HepG2 (cell line): ENCODE measurements around the gene ANKS1B. TPM values are rescaled to one million over a fixed set of nuclear protein-coding genes. Genes with fewer than 3 reads are reported as not detected.

Experiments used
- ATAC-seq: fragments of 200-7000 bp; cut with Tn5 transposase; 3 replicates; pipeline ENCODE4 v1.9.1; 2020; ENCODE audit warnings: mild to moderate bottlenecking, moderate library complexity
- BruUV-seq: library from RNA; stranded (reverse); fragments of 400-500 nt; replicated peaks from 2 replicates; lab custom pipeline; 2021; lab: Mats Ljungman, UMichigan
- CTCF ChIA-PET: fragments of 300-600 bp; formaldehyde crosslinking; extraction: SDS; loops from one replicate; lab custom pipeline; 2021; ENCODE audit warnings: low total read pairs, inconsistent platforms, low intra/inter-chr PET ratio; lab: Yijun Ruan, JAX
- POLR2A ChIA-PET: fragments of 350-600 bp; sonication (Branson Sonifier 250); formaldehyde crosslinking; loops from one replicate; lab custom pipeline; 2020; ENCODE audit warnings: antibody characterized with exemption, inconsistent platforms; lab: Yijun Ruan, JAX
- DNase-seq: peaks from one replicate; pipeline ENCODE4 v3.0.0-alpha.2; 2015; ENCODE audit warnings: low spot score
- FAIRE-seq: peaks from 3 replicates; lab custom pipeline; 2011; peaks lifted over from hg19 to GRCh38; lab: Jason Lieb, UNC
- H2AFZ ChIP-seq: one replicate; pipeline ENCODE4 v1.6.1; 2011; ENCODE audit warnings: low read length, inconsistent platforms
- H3K27ac ChIP-seq: fragments of 300-600 bp; 3 replicates; pipeline ENCODE4 v1.8.0; 2011; ENCODE audit warnings: mixed run types, mild to moderate bottlenecking, mixed read lengths, low read length, inconsistent platforms; ENCODE audit not compliant: insufficient read depth; ENCODE audit errors: extremely low read length
- H3K27me3 ChIP-seq, 2 experiments: fragments of 200-600 bp in 1 of 2; 2 replicates in 1 of 2; 3 replicates in 1 of 2; pipeline versions ENCODE4 v1.6.0 to v1.8.0; 2011; ENCODE audit warnings: low read length in 2 of 2, mild to moderate bottlenecking in 2 of 2, moderate library complexity in 2 of 2, inconsistent platforms in 1 of 2; ENCODE audit not compliant: insufficient read depth in 2 of 2, control insufficient read depth in 1 of 2
- H3K36me3 ChIP-seq, 2 experiments: fragments of 200-600 bp in 1 of 2; replicated peaks in 1 of 2; 2 replicates in 1 of 2; 3 replicates in 1 of 2; pipeline versions ENCODE4 v1.5.1 to v1.8.0; 2011; ENCODE audit warnings: low read length in 2 of 2, inconsistent platforms in 1 of 2; ENCODE audit not compliant: insufficient read depth in 2 of 2, control insufficient read depth in 1 of 2
- H3K4me1 ChIP-seq: 2 replicates; pipeline ENCODE4 v1.5.1; 2012; ENCODE audit warnings: low read length, inconsistent platforms; ENCODE audit not compliant: insufficient read depth
- H3K4me2 ChIP-seq: 2 replicates; pipeline ENCODE4 v1.6.0; 2011; ENCODE audit warnings: low read depth, low read length, inconsistent platforms
- H3K4me3 ChIP-seq, 3 experiments: fragments of 200-600 bp in 1 of 3; sonication (generic), shearing (Covaris generic) in 1 of 3; replicated peaks in 1 of 3; 2 replicates each; pipeline ENCODE4 v1.5.1; 2011 to 2016; ENCODE audit warnings: low read length in 3 of 3, inconsistent platforms in 2 of 3, low read depth in 2 of 3, mild to moderate bottlenecking in 2 of 3, control low read depth in 1 of 3, mixed read lengths in 1 of 3; ENCODE audit not compliant: insufficient read depth in 1 of 3
- H3K79me2 ChIP-seq: one replicate; pipeline ENCODE4 v1.6.1; 2011; ENCODE audit warnings: low read length, inconsistent platforms; ENCODE audit not compliant: insufficient read depth
- H3K9ac ChIP-seq: 2 replicates; pipeline ENCODE4 v1.6.0; 2011; ENCODE audit warnings: mild to moderate bottlenecking, low read depth, low read length, inconsistent platforms; ENCODE audit not compliant: insufficient read depth
- H3K9me3 ChIP-seq: 2 replicates; pipeline ENCODE4 v1.5.1; 2012; ENCODE audit warnings: mild to moderate bottlenecking, low read length
- H4K20me1 ChIP-seq: 2 replicates; pipeline ENCODE4 v1.6.0; 2011; ENCODE audit warnings: inconsistent platforms, mild to moderate bottlenecking, low read length, moderate library complexity; ENCODE audit not compliant: insufficient read depth
- ATF2 ChIP-seq: sonication (generic); formaldehyde crosslinking; IDR thresholded peaks from 2 replicates; pipeline ENCODE4 v1.4.0; 2020; ENCODE audit warnings: missing genetic modification reagents
- CEBPB ChIP-seq: IDR thresholded peaks from 2 replicates; pipeline ENCODE4 v1.6.1; 2011; ENCODE audit warnings: low read depth, low read length, improper control_type of control experiment, borderline replicate concordance
- EED ChIP-seq: sonication (generic); formaldehyde crosslinking; IDR thresholded peaks from 2 replicates; pipeline ENCODE4 v1.5.0; 2020; ENCODE audit warnings: mild to moderate bottlenecking, missing genetic modification reagents
- ELF3 ChIP-seq: IDR thresholded peaks from 2 replicates; pipeline ENCODE4 v1.6.1; 2016; ENCODE audit warnings: missing genetic modification reagents, missing compliant biosample characterization
- FOXK1 ChIP-seq: sonication (generic); formaldehyde crosslinking; IDR thresholded peaks from 2 replicates; pipeline ENCODE4 v1.4.0; 2020; ENCODE audit warnings: low read depth, missing genetic modification reagents, borderline replicate concordance
- GABPA ChIP-seq, 2 experiments: IDR thresholded peaks; 2 replicates each; pipeline ENCODE4 v1.6.1; 2011 to 2016; ENCODE audit warnings: low read depth in 2 of 2, low read length in 1 of 2, missing biosample characterization in 1 of 2, missing genetic modification characterization in 1 of 2
- KLF9 ChIP-seq: IDR thresholded peaks from 2 replicates; pipeline ENCODE4 v1.6.1; 2016; ENCODE audit warnings: low read depth
- SKIL ChIP-seq: sonication (generic); formaldehyde crosslinking; IDR thresholded peaks from 2 replicates; pipeline ENCODE4 v1.8.0; 2022; ENCODE audit warnings: missing genetic modification reagents, mild to moderate bottlenecking, moderate library complexity, borderline replicate concordance
- TGIF2 ChIP-seq: IDR thresholded peaks from 2 replicates; pipeline ENCODE4 v1.6.1; 2016; ENCODE audit warnings: control low read depth, missing compliant biosample characterization
- ZBTB43 ChIP-seq: sonication (generic); formaldehyde crosslinking; conservative IDR thresholded peaks from 2 replicates; pipeline ENCODE4 v1.4.0; 2020; ENCODE audit warnings: missing genetic modification reagents
- ZFP1 ChIP-seq: IDR thresholded peaks from 2 replicates; pipeline ENCODE4 v1.6.1; 2016
- ZNF337 ChIP-seq: sonication (generic); formaldehyde crosslinking; IDR thresholded peaks from 2 replicates; pipeline ENCODE4 v1.5.1; 2020; ENCODE audit warnings: missing genetic modification reagents, low read depth, mild to moderate bottlenecking, borderline replicate concordance
- ZNF530 ChIP-seq: sonication (generic); formaldehyde crosslinking; IDR thresholded peaks from 2 replicates; pipeline ENCODE4 v1.5.0; 2020; ENCODE audit warnings: low read depth, mild to moderate bottlenecking, missing genetic modification reagents
- ZNF816 ChIP-seq: sonication (generic); formaldehyde crosslinking; IDR thresholded peaks from 2 replicates; pipeline ENCODE4 v1.8.0; 2022; ENCODE audit warnings: missing genetic modification reagents, mild to moderate bottlenecking, borderline replicate concordance
- WGBS: methylation state at CpG from one replicate; pipeline ENCODE4 v1.1.6; 2017; ENCODE audit warnings: low lambda C conversion rate; 5-methylcytosine and 5-hydroxymethylcytosine counted together
- in situ Hi-C: cut with HindIII; loops from 2 replicates; pipeline ENCODE4 v1.10.0; 2017; ENCODE audit warnings: low pct_unique_long_range_greater_than_20kb; ENCODE audit not compliant: extremely low pct_ligation_motif_present
- intact Hi-C: fragments of 100-400 bp; cut with micrococcal nuclease; formaldehyde crosslinking; loops from one replicate; pipeline ENCODE4 v1.10.0; 2022; ENCODE audit not compliant: unreplicated experiment
- polyA plus RNA-seq, 8 experiments: library from polyadenylated mRNA; depleted of rRNA in 3 of 8; stranded (reverse) in 7 of 8; unstranded in 1 of 8; fragments of >200 nt; fragmentation: Illumina TruSeq in 4 of 8; extraction: Trizol in 4 of 8; gene quantifications; 2 replicates each; pipeline versions ENCODE4 v1.2.1 to v1.2.3, GENCODE V29; 2011 to 2016; ENCODE audit warnings: low read depth in 4 of 8, missing spikeins in 1 of 8, mixed read lengths in 1 of 8; ENCODE audit not compliant: insufficient read depth in 1 of 8
- total RNA-seq, 5 experiments: library from RNA; depleted of rRNA; stranded (reverse); fragments of >200 nt; fragmentation: Illumina TruSeq; extraction: Trizol; gene quantifications; 2 replicates each; pipeline ENCODE4 v1.2.3, GENCODE V29; 2016; ENCODE audit warnings: low read depth in 1 of 5

ANKS1B gene
- total and polyA plus RNA-seq, 2 of the 13 experiments (the other 11 are each of a cell fraction or from before 2014, with no cell fraction given): 0.15 TPM; not detected in 1

- ChIA-PET POLR2A (no interaction called here), CTCF (no interaction called here)
- no peak overlapping the region for H3K27ac ChIP-seq
- no peaks in the 10 kb centered on the region for H3K9me3 ChIP-seq
- TF ChIP-seq ZFP1: no peak
- no peak for TF ChIP-seq ZNF337 (CRISPR knock-in tag)
- TF ChIP-seq ZNF816: no peak
- no peak for TF ChIP-seq CEBPB
- no peaks in the 10 kb centered on the region for H3K4me1 ChIP-seq
- no peak overlapping the region for H2AFZ ChIP-seq
- FAIRE-seq (no peak), DNase-seq (no peak), ATAC-seq (no peak)
- no peak overlapping the region for H3K4me3 ChIP-seq
- no peaks in the 10 kb centered on the region for H3K27me3 ChIP-seq
- WGBS: under 1% methylated on average over 4 of the region's 4 CpGs
- no peak overlapping the region for H3K4me2 ChIP-seq
- intact Hi-C loops: no loop called here
- H4K20me1 ChIP-seq: no peaks in the 10 kb centered on the region
- H3K79me2 ChIP-seq: no peaks in the 10 kb centered on the region
- in situ Hi-C loops: loop anchor here (25.0 kb wide), 1 partner anchor 736 kb away; no protein-coding TSS in a partner anchor
- H3K9ac ChIP-seq: no peak overlapping the region
- no TSS peak for BruUV-seq
- no peaks in the 10 kb centered on the region for H3K36me3 ChIP-seq
These were observed 958.2 kb downstream of the ANKS1B start for GRCh38 chr12:99026332-99027054.

- intact Hi-C loops: no loop called here
- TF ChIP-seq KLF9 (CRISPR knock-in tag) (no peak), ZNF530 (CRISPR knock-in tag) (no peak), FOXK1 (CRISPR knock-in tag) (no peak), EED (CRISPR knock-in tag) (no peak), TGIF2 (CRISPR knock-in tag) (no peak), ATF2 (CRISPR knock-in tag) (no peak), ELF3 (CRISPR knock-in tag) (no peak), GABPA (IDR thresholded peaks at IDR 0.05; ENCODE audit: low read depth, low read length) (no peak), GABPA (CRISPR knock-in tag; IDR thresholded peaks at IDR 0.05; ENCODE audit: low read depth) (no peak), SKIL (CRISPR knock-in tag) (no peak), ZBTB43 (CRISPR knock-in tag) (no peak)
These were observed 959.9 kb downstream of the ANKS1B start for GRCh38 chr12:99024870-99025269.

More at GRCh38 chr12:99024870-99025269, 959.9 kb downstream of the ANKS1B start:
- H2AFZ ChIP-seq: no peak overlapping the region
- no peaks in the 10 kb centered on the region for H4K20me1 ChIP-seq
- in situ Hi-C loops: loop anchor here (25.0 kb wide), 1 partner anchor 737 kb away; no protein-coding TSS in a partner anchor
- WGBS: 20% methylated on average over 4 of the region's 4 CpGs
- no peak for ATAC-seq
- no peaks in the 10 kb centered on the region for H3K9me3 ChIP-seq
- no TSS peak for BruUV-seq
- DNase-seq: no peak
- H3K4me2 ChIP-seq: no peak overlapping the region
- ChIA-PET POLR2A (no interaction called here), CTCF (no interaction called here)
- FAIRE-seq: no peak
- H3K4me1 ChIP-seq: no peaks in the 10 kb centered on the region
- H3K27ac ChIP-seq: no peak overlapping the region
- no peak overlapping the region for H3K9ac ChIP-seq
- H3K36me3 ChIP-seq: no peaks in the 10 kb centered on the region
- no peaks in the 10 kb centered on the region for H3K27me3 ChIP-seq
- H3K79me2 ChIP-seq: no peaks in the 10 kb centered on the region
- H3K4me3 ChIP-seq: no peak overlapping the region
